GM12872 (cell line): Measurements from ENCODE around the gene LRBA.

ENCODE experiments used
- TF ChIP-seq, protein P1 (sequence below): IDR thresholded peaks from 3 replicates; pipeline ENCODE4 v1.5.1; 2011; ENCODE audit warnings: low read depth, mild to moderate bottlenecking, low read length, moderate library complexity; ENCODE audit not compliant: insufficient read depth

LRBA gene

DNA sequence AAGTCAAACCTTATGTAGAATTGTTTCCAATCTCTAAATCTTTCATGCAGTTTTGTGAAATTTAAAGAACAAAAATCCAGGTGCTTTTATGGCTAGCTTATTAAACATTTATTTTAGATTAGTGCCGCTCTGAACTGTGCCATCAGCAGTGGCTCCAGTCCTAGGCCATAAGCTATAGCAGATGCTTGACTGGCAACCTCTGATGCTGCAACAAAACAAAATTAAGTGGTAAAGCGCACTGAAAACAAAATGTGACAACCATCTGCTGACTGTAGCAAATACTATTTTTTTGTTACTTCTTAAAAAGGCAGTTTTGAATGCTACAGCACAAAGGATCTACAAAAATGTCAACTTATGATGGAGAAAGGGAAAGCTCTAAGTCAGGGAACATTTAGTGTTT is 699.4 kb downstream of the LRBA start:
- TF ChIP-seq, protein P1, sequence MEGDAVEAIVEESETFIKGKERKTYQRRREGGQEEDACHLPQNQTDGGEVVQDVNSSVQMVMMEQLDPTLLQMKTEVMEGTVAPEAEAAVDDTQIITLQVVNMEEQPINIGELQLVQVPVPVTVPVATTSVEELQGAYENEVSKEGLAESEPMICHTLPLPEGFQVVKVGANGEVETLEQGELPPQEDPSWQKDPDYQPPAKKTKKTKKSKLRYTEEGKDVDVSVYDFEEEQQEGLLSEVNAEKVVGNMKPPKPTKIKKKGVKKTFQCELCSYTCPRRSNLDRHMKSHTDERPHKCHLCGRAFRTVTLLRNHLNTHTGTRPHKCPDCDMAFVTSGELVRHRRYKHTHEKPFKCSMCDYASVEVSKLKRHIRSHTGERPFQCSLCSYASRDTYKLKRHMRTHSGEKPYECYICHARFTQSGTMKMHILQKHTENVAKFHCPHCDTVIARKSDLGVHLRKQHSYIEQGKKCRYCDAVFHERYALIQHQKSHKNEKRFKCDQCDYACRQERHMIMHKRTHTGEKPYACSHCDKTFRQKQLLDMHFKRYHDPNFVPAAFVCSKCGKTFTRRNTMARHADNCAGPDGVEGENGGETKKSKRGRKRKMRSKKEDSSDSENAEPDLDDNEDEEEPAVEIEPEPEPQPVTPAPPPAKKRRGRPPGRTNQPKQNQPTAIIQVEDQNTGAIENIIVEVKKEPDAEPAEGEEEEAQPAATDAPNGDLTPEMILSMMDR, result no peak

DNA sequence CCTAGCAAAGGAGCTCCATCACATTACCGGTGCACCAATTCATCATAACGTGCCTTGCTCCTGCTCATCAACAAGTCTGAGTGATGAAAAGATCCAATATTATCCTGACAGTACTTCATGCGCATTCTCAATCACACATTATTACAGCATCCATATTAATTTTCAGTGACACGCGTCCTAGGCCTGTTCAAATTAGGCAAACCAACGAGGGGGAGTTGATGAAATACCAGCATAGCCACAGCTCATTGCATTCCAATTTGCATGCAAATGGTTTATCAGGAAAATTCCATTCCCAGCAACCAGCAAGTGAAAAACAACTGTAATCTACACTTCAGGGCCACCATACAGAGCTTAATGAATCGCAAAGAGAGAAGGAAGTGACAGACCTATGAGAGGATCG is 699.9 kb downstream of the LRBA start:
- TF ChIP-seq, protein P1, result no peak

DNA sequence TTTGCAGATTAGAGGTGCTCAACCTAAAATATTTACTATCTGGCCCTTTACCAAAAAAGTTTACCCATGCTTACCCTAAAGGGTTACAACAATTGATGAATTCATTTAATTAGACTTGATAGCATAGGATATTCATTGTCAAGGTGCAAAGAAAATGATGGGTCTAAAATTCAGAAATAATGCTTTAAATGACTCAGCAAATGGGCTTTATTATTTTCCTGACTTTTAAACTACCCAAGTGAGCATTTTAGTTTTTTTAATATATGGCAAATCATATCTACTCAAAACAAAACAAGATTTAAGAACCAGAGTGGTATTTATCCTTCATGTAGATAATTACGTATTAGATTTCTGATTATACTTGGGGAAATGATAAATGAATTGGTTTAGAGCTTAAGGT is 701.1 kb downstream of the LRBA start:
- TF ChIP-seq, protein P1, result no peak

DNA sequence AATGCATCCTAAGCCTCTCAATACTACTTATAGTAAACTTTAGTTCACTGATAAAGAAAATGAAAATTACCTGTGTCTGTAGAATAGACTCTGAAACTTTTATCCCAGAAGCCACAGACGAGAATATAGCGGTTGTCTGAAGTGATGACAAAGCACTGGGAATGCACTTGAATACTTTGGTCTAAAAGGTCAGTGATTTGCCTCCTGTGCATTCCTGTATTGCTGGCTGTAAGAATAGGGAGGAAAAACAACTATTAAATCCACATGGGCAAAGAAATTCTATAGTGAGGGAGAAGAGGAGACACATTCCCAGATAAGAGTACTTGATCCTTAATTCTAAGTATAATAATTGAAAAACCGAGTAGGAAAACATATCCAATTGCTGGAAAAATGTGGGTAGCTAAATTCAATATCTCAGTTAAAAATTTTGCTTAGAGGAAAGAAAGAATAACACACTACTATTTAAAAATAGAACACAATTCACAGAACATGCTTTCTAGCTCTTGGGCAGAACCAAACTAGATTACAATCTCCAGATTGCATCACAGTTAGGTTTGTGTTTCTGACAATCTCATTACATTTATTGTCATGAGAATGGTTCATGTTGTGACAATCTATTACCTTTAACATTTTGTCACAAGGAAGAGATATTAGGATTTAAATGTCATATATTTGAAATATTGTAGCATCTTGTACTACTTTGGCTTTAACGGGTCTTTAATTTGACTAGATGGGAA is 704.8 kb downstream of the LRBA start:
- TF ChIP-seq, protein P1, result no peak

DNA sequence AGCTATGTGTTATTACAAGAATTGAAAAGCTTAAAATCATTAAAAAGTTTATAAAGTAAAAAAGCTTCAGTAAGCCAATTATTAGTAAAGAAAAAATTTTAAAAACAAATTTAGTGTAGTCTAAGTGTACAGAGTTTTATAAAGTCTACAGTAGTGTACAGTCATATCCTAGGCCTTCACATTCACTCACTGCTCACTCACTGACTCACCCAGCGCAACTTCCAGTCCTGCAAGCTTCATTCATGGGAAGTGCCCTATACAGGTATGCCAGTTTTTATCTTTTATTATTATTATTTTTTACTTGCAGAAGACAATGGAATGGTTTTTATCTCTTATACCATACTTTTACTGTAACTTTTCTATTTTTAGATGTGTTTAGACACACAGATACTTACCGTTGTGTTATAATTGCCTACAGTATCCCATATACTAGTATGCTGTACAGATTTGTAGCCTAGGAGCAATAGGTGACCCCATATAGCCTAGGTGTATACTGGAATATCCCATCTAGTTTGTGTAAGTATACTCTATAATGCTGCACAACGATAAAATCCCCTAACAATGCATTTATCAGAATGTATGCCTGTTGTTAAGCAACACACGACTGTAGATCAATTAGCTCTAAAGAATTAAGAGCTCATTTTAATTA is 706.1 kb downstream of the LRBA start:
- TF ChIP-seq, protein P1, result no peak

DNA sequence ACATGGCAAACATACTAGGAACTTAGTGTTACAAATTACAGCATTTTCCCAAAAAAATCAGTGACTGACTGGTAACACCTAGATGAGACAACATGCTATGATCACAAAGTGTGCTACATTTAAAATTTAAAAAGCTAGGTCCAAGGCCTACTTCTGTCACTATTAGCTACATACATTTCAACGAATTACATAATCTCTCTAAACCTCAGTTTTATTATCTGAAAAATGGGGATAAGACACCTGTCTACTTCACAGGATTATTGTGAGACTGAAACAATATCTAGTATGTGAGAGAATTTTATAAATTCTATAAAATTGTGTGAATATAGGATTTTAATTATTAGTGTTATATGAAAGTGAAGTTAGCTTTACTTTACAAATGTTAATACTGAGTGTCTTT is 708.4 kb downstream of the LRBA start:
- TF ChIP-seq, protein P1, result no peak

DNA sequence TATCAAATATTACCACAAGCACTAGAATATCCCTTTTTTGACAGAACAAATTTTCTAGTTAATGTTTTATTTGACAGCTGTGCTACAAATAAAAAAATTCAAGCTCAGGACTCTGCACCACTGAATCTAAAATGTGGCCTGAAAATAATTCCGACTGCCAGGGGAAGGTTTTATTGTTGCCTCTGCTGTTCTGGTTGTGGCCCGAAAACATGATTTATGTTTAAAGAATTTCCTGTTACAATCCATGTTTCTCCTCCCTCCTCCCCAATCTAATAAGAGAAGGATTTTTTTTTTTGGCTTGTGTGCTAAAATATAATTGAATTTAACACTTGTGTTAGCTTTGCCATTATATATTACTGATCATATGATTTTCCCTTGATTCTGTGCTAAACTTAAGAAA is 709.1 kb downstream of the LRBA start:
- TF ChIP-seq, protein P1, result no peak
